NCI-H2196 treated with DMSO at 0.1 percent for 48 hours (cell line): ENCODE data around the gene UROS.

ENCODE experiments used
- DNase-seq: peaks from one replicate; lab custom pipeline; 2025; ENCODE audit not compliant: unreplicated experiment; lab: John Stamatoyannopoulos, UW

UROS gene

GRCh38 chr10:125838802-125839575 is 15.9 kb upstream of the UROS start:
- no peak for DNase-seq

- no peak for DNase-seq
These were observed 13.7 kb upstream of the UROS start for GRCh38 chr10:125836746-125837145.

DNA sequence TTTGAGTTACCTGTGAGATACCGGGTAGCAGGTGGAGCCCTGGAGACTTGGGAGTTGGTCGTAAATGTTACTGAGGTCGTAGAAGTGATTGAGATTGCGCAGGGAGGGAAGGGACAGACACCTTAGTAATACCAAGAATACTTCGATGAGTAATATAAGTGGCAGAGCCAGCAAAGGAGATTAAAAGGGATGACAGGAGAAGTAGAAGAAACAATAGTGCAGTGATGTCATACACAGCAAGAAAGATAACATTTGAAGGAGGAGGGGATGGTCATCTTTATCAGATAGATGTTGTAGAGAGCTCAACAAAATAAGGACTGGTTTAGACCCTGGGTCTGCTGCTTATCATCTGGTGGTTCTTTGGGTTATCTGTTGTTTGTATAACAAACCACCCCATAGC is 5.3 kb upstream of the UROS start:
- DNase-seq = no peak

DNA sequence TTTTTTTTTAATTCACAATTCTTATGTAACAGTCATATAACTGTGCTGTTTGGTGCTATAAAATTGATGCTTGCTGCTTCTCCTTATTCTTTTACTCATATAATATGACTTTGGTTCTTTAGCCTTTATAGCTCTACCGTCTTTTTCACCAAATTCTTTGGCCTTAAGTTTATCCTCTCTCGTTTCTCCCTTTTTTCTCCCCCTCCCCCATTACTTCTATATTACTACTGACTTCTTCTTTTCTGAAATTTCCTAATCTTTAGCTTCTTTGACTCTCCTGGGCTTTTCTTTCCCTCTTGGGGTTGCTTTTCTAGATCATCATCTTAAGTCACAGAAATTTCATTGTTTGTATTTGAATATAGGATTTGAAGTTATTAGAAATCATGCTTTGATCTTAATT is 4.1 kb upstream of the UROS start:
- no peak for DNase-seq

- no peak for DNase-seq
These were observed 1.7 kb upstream of the UROS start for GRCh38 chr10:125824736-125825135.

GRCh38 chr10:125823663-125824251 is 699 bp upstream of the UROS start:
- no peak for DNase-seq

DNA sequence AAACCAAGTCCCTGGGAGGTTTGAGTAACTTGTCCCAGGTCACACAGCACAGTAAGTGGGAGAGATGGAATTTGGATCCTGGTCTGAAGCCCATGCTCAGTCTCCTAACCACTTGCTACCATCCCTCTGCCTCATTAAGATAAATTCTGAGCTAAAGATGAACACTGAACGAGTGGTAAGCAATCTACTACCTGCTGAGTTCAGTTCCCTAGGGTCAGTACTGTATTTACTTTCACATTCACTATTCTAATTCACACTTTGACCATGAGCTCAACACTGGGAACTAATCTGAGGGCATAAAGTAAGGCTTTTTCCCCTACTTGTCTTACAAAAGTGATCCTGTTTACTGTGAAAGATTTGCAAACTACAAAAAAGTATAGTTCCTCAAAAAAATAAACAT is 2.4 kb downstream of the UROS start:
- DNase-seq = no peak

DNA sequence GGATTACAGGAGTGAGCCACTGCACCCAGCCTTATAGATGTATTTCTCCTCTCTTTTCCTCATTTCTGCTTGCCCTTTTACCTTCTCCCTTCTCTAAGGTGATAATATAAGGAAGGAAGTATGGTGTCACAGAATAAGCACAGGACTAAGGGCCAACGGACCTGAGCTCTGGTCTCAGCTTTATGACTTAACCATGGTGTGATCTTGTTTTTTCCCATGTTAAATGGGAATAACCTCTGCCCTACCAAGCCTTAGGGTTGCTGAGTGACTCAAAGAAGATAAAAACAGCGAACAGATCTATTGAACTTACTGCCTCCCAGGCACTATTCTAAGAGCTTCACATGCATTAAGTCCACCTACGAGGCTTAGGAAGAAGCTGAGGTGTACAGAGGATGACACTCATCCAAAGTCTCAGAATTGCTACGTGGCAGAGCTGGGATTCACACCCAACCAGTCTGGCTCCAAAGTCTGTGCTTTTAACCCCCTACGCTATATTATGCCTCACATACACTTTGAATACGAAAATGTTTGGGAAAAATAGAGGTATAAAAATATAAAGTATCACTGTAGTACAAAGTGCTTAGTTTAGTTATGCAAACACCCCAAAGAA is 5.6 kb downstream of the UROS start:
- no peak for DNase-seq

DNA sequence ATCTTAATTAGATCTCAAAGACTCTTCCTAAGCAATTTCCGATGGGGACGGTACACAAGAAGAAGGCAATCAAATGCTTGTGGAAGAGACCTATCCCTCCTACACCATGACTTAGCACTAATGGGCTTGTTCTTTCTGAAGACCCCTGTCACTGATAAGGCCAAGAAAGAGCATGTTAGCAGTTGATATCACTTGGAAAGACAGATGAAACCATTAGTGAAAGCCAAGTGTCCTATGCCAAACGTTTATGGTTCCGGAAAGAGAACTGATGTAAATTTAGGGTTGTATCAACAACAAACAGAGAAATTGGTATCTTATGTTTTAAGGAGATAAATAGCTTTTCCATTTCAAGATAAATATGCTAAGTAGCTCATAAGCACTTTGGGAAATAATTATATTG is 6.5 kb downstream of the UROS start:
- DNase-seq = no peak

GRCh38 chr10:125815764-125816163 is 7.3 kb downstream of the UROS start:
- no peak for DNase-seq

DNA sequence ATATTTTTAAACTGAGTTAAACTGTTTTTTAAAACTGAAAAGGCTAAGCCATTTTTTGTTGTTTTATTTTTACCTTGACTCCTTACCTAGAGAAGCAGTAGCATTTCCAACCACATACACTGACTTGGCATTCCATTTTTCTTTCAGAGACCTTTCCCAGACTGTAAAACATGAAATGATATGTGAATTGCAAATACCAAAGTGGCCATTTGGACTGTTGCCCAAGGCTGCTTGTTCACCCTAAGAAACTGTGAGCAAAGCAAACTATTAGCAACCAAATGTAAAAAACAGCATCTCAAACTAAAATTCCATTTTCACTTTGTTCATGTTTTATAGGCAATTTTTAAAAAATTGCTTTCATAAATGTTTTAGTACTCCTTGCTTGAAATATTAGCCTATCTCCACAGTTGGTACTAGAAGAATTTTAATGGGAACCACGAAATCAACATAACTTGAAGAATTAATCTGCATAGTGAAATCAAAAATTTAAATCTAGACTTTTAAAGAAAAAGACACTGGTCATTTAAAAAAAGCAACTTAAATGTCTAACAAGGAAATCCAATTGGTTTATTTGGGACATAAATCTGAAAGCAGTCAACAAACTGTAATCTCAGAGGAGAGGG is 10.8 kb downstream of the UROS start:
- DNase-seq = no peak

DNA sequence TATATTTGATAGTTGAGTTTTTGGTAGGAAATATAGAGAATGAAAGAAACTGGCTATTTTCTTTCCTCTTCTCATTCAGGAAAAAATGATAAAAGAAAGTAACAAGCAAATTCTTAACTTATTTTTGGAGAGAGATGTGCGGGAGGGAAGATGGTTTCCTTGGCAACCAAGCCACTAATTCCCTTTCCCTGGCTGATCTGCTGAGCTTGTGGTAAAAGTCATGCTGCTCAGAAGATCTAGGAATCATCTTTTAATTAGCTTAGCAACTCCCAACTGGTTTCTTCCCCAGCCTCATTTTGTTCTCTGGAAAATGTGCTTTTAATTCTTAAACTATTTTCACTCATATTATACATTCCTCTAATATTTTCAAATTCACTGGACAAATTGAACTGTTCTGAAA is 11.8 kb downstream of the UROS start:
- DNase-seq = no peak

DNA sequence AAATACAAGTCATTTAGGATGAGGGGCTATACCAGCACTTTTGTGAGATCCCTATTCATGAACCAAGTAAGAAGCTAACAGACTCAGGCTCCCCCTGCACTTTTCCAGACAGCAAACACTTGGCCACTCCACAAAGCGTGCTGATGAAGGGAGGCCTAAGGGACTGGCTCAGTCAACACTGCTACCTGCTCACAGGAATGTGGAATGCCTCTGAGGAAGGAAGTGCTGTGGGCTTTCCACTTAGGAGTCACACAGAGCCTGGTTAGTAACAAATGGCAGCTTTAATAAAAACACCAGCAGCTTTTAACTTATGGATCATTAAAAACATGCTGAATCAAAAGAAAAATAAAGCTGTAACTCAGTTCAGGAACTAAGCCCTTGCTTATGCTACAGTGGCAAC is 15.0 kb downstream of the UROS start:
- no peak for DNase-seq

GRCh38 chr10:125802739-125803138 is 20.3 kb downstream of the UROS start:
- no peak for DNase-seq

- no peak for DNase-seq
These were observed 20.9 kb downstream of the UROS start for GRCh38 chr10:125802131-125802530.

DNA sequence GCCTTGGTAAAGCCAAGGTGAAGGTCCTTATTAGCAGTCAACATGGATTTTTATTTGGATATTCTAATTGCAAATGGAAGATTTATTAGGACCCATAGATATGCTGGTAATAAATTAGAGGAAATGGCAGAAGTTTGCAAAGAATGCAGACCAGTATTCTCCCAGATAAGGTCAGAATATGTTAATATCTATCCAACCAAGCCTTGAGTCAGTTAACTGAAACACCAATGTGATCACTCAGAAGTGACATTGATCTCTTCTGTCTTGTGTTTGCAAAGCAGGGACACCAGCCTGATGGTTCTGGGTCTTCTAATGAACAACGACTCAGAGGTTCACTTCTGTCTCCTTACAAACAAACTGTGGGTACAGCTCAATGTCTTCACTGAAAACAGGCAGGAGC is 21.5 kb downstream of the UROS start:
- no peak for DNase-seq

GRCh38 chr10:125799451-125800182 is 23.4 kb downstream of the UROS start:
- no peak for DNase-seq

- DNase-seq = no peak
These were observed 24.9 kb downstream of the UROS start for GRCh38 chr10:125797994-125798662.

GRCh38 chr10:125797424-125797823 is 25.6 kb downstream of the UROS start:
- no peak for DNase-seq

GRCh38 chr10:125795637-125796190 is 27.3 kb downstream of the UROS start:
- no peak for DNase-seq

GRCh38 chr10:125795128-125795527 is 27.9 kb downstream of the UROS start:
- DNase-seq = no peak
